ENCODE results near the gene C4A.
"Not testable (repeated sequence)": the region's sequence is repeated elsewhere in the genome, so short reads cannot be mapped to it uniquely, and the experiment has no call there.

C4A gene

GRCh38 chr6:31977816-31978431 is 3.9 kb upstream of the C4A start:
- in situ Hi-C loops (cut with MboI; ENCODE audit: low sequenced_read_pairs) = no loop called here

- in situ Hi-C loops (cut with MboI; ENCODE audit: low sequenced_read_pairs) = no loop called here
Measured at GRCh38 chr6:31978831-31979230, 3.0 kb upstream of the C4A start.

GRCh38 chr6:31979238-31979898 is 2.5 kb upstream of the C4A start:
- in situ Hi-C loops (cut with MboI; ENCODE audit: low sequenced_read_pairs) = no loop called here

- in situ Hi-C loops (cut with MboI; ENCODE audit: low sequenced_read_pairs) = not testable (repeated sequence)
Measured at GRCh38 chr6:31980195-31980876, 1.5 kb upstream of the C4A start.

GRCh38 chr6:31980998-31981397 is 859 bp upstream of the C4A start:
- in situ Hi-C loops (cut with MboI; ENCODE audit: low sequenced_read_pairs) = not testable (repeated sequence)

- in situ Hi-C loops (cut with MboI; ENCODE audit: low sequenced_read_pairs) = not testable (repeated sequence)
Measured at GRCh38 chr6:31989363-31989762, 7.5 kb downstream of the C4A start.

GRCh38 chr6:31994421-31994820 is 12.6 kb downstream of the C4A start:
- in situ Hi-C loops (cut with MboI; ENCODE audit: low sequenced_read_pairs) = not testable (repeated sequence)

GRCh38 chr6:31996385-31996784 is 14.5 kb downstream of the C4A start:
- in situ Hi-C loops (cut with MboI; ENCODE audit: low sequenced_read_pairs) = not testable (repeated sequence)

GRCh38 chr6:32002546-32003268 is 20.9 kb downstream of the C4A start:
- in situ Hi-C loops (cut with MboI; ENCODE audit: low sequenced_read_pairs) = not testable (repeated sequence)

- in situ Hi-C loops (cut with MboI; ENCODE audit: low sequenced_read_pairs) = not testable (repeated sequence)
Measured at GRCh38 chr6:32003301-32003700, 21.4 kb downstream of the C4A start.

GRCh38 chr6:32004393-32004792 is 22.5 kb downstream of the C4A start:
- in situ Hi-C loops (cut with MboI; ENCODE audit: low sequenced_read_pairs) = not testable (repeated sequence)

- in situ Hi-C loops (cut with MboI; ENCODE audit: low sequenced_read_pairs) = not testable (repeated sequence)
Measured at GRCh38 chr6:32004864-32005537, 23.1 kb downstream of the C4A start.

- in situ Hi-C loops (cut with MboI; ENCODE audit: low sequenced_read_pairs) = not testable (repeated sequence)
Measured at GRCh38 chr6:32005538-32005880, 23.7 kb downstream of the C4A start.

- in situ Hi-C loops (cut with MboI; ENCODE audit: low sequenced_read_pairs) = not testable (repeated sequence)
Measured at GRCh38 chr6:32005991-32006529, 24.2 kb downstream of the C4A start.

- in situ Hi-C loops (cut with MboI; ENCODE audit: low sequenced_read_pairs) = not testable (repeated sequence)
Measured at GRCh38 chr6:32007086-32007485, 25.2 kb downstream of the C4A start.

GRCh38 chr6:32008037-32008436 is 26.2 kb downstream of the C4A start:
- in situ Hi-C loops (cut with MboI; ENCODE audit: low sequenced_read_pairs) = not testable (repeated sequence)

GRCh38 chr6:32008616-32009015 is 26.8 kb downstream of the C4A start:
- in situ Hi-C loops (cut with MboI; ENCODE audit: low sequenced_read_pairs) = not testable (repeated sequence)

GRCh38 chr6:32009537-32009936 is 27.7 kb downstream of the C4A start:
- in situ Hi-C loops (cut with MboI; ENCODE audit: low sequenced_read_pairs) = not testable (repeated sequence)

- in situ Hi-C loops (cut with MboI; ENCODE audit: low sequenced_read_pairs) = not testable (repeated sequence)
Measured at GRCh38 chr6:32010856-32011530, 29.1 kb downstream of the C4A start.

GRCh38 chr6:32012941-32013617 is 31.2 kb downstream of the C4A start:
- in situ Hi-C loops (cut with MboI; ENCODE audit: low sequenced_read_pairs) = not testable (repeated sequence)

All from HL-60/S4 treated with phorbol 12-myristate 13-acetate at 8.2 ng/mL for 4 days and 3 days (cell line).